Mesenchymal stem cell (in vitro differentiated cells and primary cell): ENCODE results near the gene RINL. TPM values are rescaled to one million over a fixed set of nuclear protein-coding genes. Genes with fewer than 3 reads are reported as not detected.
A peak's percentile ranks its signal among the peaks of the same experiment; 100 is the strongest.

Source experiments
- DNase-seq: peaks from one replicate; pipeline ENCODE4 v3.0.0-alpha.2; 2013
- H2AFZ ChIP-seq: one replicate; pipeline ENCODE4 v1.6.1; 2013; ENCODE audit warnings: low read depth, mild to moderate bottlenecking, control low read depth, inconsistent platforms, low read length, moderate library complexity
- H2AK5ac ChIP-seq: 2 replicates; pipeline ENCODE4 v1.6.1; 2013; ENCODE audit warnings: low read length, moderate library complexity, mild to moderate bottlenecking, inconsistent platforms; ENCODE audit not compliant: severe bottlenecking
- H2BK120ac ChIP-seq: one replicate; pipeline ENCODE4 v1.6.1; 2013; ENCODE audit warnings: low read depth, mild to moderate bottlenecking, inconsistent platforms, low read length, moderate library complexity
- H2BK12ac ChIP-seq, 2 experiments: one replicate each; pipeline ENCODE4 v1.6.1; 2013; ENCODE audit warnings: inconsistent platforms in 2 of 2, low read length in 2 of 2, mild to moderate bottlenecking in 2 of 2, moderate library complexity in 2 of 2, control low read depth in 1 of 2
- H2BK15ac ChIP-seq: one replicate; pipeline ENCODE4 v1.6.1; 2013; ENCODE audit warnings: mild to moderate bottlenecking, low read depth, inconsistent platforms; ENCODE audit not compliant: poor library complexity, severe bottlenecking
- H2BK5ac ChIP-seq: 2 replicates; pipeline ENCODE4 v1.6.1; 2013; ENCODE audit warnings: low read depth, mild to moderate bottlenecking, low read length, control low read depth, inconsistent platforms; ENCODE audit not compliant: poor library complexity, severe bottlenecking
- H3K14ac ChIP-seq, 2 experiments: one replicate each; pipeline ENCODE4 v1.6.1; 2013; ENCODE audit warnings: inconsistent platforms in 2 of 2, low read length in 2 of 2, control low read depth in 1 of 2, mild to moderate bottlenecking in 1 of 2, moderate library complexity in 1 of 2
- H3K18ac ChIP-seq, 2 experiments: one replicate each; pipeline ENCODE4 v1.6.1; 2013; ENCODE audit warnings: inconsistent platforms in 2 of 2, low read length in 2 of 2, control low read depth in 1 of 2, low read depth in 1 of 2, mild to moderate bottlenecking in 1 of 2
- H3K23ac ChIP-seq, 2 experiments: one replicate each; pipeline ENCODE4 v1.6.1; 2013; ENCODE audit warnings: inconsistent platforms in 2 of 2, low read length in 2 of 2, mild to moderate bottlenecking in 2 of 2, moderate library complexity in 2 of 2, control low read depth in 1 of 2
- H3K27ac ChIP-seq: 2 replicates; pipeline ENCODE4 v1.5.1; 2013; ENCODE audit warnings: mild to moderate bottlenecking, moderate library complexity, low read length, control low read depth, inconsistent platforms; ENCODE audit not compliant: poor library complexity, severe bottlenecking
- H3K27me3 ChIP-seq, 2 experiments: 2 replicates each; pipeline versions ENCODE4 v1.6.1 to v1.7.0; 2013; ENCODE audit warnings: low read length in 2 of 2, mild to moderate bottlenecking in 2 of 2, moderate library complexity in 2 of 2, control low read depth in 1 of 2, inconsistent platforms in 1 of 2; ENCODE audit not compliant: control insufficient read depth in 1 of 2, insufficient read depth in 1 of 2
- H3K36me3 ChIP-seq, 2 experiments: 2 replicates each; pipeline versions ENCODE4 v1.6.1 to v1.7.0; 2013; ENCODE audit warnings: low read length in 2 of 2, control low read depth in 1 of 2, inconsistent platforms in 1 of 2, low read depth in 1 of 2, mild to moderate bottlenecking in 1 of 2; ENCODE audit not compliant: insufficient read depth in 2 of 2, control insufficient read depth in 1 of 2
- H3K4ac ChIP-seq, 2 experiments: one replicate each; pipeline ENCODE4 v1.6.1; 2013; ENCODE audit warnings: inconsistent platforms in 2 of 2, low read length in 2 of 2, mild to moderate bottlenecking in 2 of 2, moderate library complexity in 2 of 2, control low read depth in 1 of 2, low read depth in 1 of 2
- H3K4me1 ChIP-seq: 2 replicates; pipeline ENCODE4 v1.6.1; 2013; ENCODE audit warnings: low read depth, low read length, control low read depth; ENCODE audit not compliant: control insufficient read depth, insufficient read depth
- H3K4me2 ChIP-seq: 2 replicates; pipeline ENCODE4 v1.6.1; 2013; ENCODE audit warnings: low read length, mild to moderate bottlenecking, inconsistent platforms; ENCODE audit not compliant: poor library complexity, severe bottlenecking
- H3K4me3 ChIP-seq, 2 experiments: 2 replicates each; pipeline versions ENCODE4 v1.5.1 to v1.7.0; 2013; ENCODE audit warnings: low read length in 2 of 2, mild to moderate bottlenecking in 2 of 2, control low read depth in 1 of 2, low read depth in 1 of 2; ENCODE audit not compliant: insufficient read depth in 1 of 2
- H3K79me1 ChIP-seq: replicated peaks from 2 replicates; pipeline ENCODE4 v1.6.1; 2013; ENCODE audit warnings: mild to moderate bottlenecking, control low read depth, low read length, inconsistent platforms; ENCODE audit not compliant: poor library complexity, severe bottlenecking
- H3K9ac ChIP-seq: 2 replicates; pipeline ENCODE4 v1.7.0; 2013; ENCODE audit warnings: mild to moderate bottlenecking, low read length, moderate library complexity
- H3K9me3 ChIP-seq: 2 replicates; pipeline ENCODE4 v1.7.0; 2013; ENCODE audit warnings: mild to moderate bottlenecking, low read length; ENCODE audit not compliant: control insufficient read depth
- H4K8ac ChIP-seq: one replicate; pipeline ENCODE4 v1.6.1; 2013; ENCODE audit warnings: inconsistent platforms, mild to moderate bottlenecking, low read length, moderate library complexity
- H4K91ac ChIP-seq: one replicate; pipeline ENCODE4 v1.6.1; 2013; ENCODE audit warnings: mild to moderate bottlenecking, low read length, inconsistent platforms
- WGBS: methylation state at CpG from one replicate; pipeline ENCODE4 v1.1.7; 2013; ENCODE audit warnings: mixed read lengths; 5-methylcytosine and 5-hydroxymethylcytosine counted together
- polyA plus RNA-seq, 2 experiments: library from polyadenylated mRNA; stranded (reverse); fragments of 200-250 nt; gene quantifications; one replicate each; pipeline ENCODE4 v1.2.3, GENCODE V29; 2013

RINL gene
- polyA plus RNA-seq (2013, experiment 1 of 2): 1.1 TPM
- polyA plus RNA-seq (2013, experiment 2 of 2): 1.6 TPM

DNA sequence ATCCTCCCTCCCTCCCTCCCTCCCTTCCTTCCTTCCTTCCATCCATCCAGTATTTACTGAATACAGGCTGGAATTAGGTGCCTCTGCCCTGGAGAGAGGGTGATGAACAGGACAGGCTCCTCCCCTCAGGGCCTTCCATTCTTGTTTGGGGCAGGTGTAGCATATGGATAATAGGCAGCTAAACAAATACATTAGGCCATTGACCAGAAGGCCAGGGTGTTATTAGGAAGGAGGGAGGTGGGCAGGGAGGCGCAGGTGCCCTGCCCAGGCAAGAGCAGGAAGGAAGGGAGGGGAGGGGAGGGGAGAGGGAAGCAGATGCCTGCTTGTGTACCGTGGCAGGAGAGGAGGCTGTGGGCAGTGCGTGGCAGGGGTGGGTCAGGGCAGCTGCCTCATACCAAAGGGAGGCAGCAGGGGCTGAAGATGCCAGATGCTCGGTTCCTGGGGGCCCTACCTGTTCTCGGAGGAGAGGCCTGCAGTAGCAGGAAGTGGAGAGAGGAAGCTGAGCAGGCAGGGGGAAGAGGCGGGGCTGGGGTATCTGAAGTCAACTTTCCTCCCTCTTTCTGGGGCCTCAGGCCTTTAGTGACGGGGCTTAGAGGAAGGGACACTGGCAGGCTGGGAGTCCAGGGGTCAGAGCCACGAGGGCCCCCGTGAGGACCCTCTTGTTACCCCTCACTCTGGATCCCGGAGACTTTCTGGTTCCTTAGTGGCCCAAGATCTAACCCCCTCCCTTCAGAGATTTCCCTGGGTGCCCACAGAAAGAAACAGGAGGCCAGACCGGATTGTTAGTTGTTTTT is at the start of gene RINL:
Gene RINL (minus strand): TSS at position 495 of the 794 bp plus-strand sequence. CDS start 1,533 bp downstream, outside the sequence.
- H3K27ac ChIP-seq: no peak within 1 kb of the TSS
- peak within 1 kb of the TSS; percentile 37 for H2BK15ac ChIP-seq
- H2AFZ ChIP-seq: no peak within 1 kb of the TSS
- no peak within 1 kb of the TSS for H3K4me3 ChIP-seq
- H3K4me2 ChIP-seq: no peak within 1 kb of the TSS
- no peak within 1 kb of the TSS for H4K8ac ChIP-seq
- H2BK5ac ChIP-seq: no peak within 1 kb of the TSS
- no peak for DNase-seq
- H2BK12ac ChIP-seq: no peak within 1 kb of the TSS
- H3K4ac ChIP-seq: no peak within 1 kb of the TSS
- WGBS: 69% methylated on average over 9 of the region's 11 CpGs
- H3K14ac ChIP-seq: peak within 1 kb of the TSS in 1 of 2 experiments; percentile 9
- H3K27me3 ChIP-seq: no peaks in the 10 kb centered on the region
- H3K4me1 ChIP-seq: peaks cover 3% of the 10 kb centered on the region
- no peaks in the 10 kb centered on the region for H3K9me3 ChIP-seq
- no peak within 1 kb of the TSS for H3K18ac ChIP-seq
- no peak within 1 kb of the TSS for H2AK5ac ChIP-seq
- H2BK120ac ChIP-seq: no peak within 1 kb of the TSS
- H3K36me3 ChIP-seq: peaks cover 19 to 30% of the 10 kb centered on the region in 2 experiments
- H3K79me1 ChIP-seq: no peaks in the 10 kb centered on the region
- H4K91ac ChIP-seq: no peak within 1 kb of the TSS
- H3K9ac ChIP-seq: no peak within 1 kb of the TSS
- H3K23ac ChIP-seq: no peak within 1 kb of the TSS

- Histone ChIP-seq H3K79me1 (peaks cover 11% of the 10 kb centered on the region), H3K9ac (no peak overlapping the region), H3K27me3 (no peaks in the 10 kb centered on the region), H2BK15ac (no peak overlapping the region), H4K91ac (no peak overlapping the region), H3K4me1 (no peaks in the 10 kb centered on the region), H2AK5ac (no peak overlapping the region), H3K36me3 (peaks cover 35 to 59% of the 10 kb centered on the region in 2 experiments), H4K8ac (no peak overlapping the region), H3K14ac (no peak overlapping the region), H3K27ac (no peak overlapping the region), H2BK12ac (no peak overlapping the region), H3K4me2 (no peak overlapping the region), H3K4ac (no peak overlapping the region), H2BK120ac (no peak overlapping the region), H2BK5ac (no peak overlapping the region), H3K4me3 (no peak overlapping the region), H3K23ac (no peak overlapping the region), H2AFZ (no peak overlapping the region), H3K18ac (no peak overlapping the region), H3K9me3 (no peaks in the 10 kb centered on the region)
- no peak for DNase-seq
- 98% methylated on average over 7 of the region's 7 CpGs for WGBS
Observed at GRCh38 chr19:38924388-38924787, 46.3 kb upstream of the RINL start.

DNA sequence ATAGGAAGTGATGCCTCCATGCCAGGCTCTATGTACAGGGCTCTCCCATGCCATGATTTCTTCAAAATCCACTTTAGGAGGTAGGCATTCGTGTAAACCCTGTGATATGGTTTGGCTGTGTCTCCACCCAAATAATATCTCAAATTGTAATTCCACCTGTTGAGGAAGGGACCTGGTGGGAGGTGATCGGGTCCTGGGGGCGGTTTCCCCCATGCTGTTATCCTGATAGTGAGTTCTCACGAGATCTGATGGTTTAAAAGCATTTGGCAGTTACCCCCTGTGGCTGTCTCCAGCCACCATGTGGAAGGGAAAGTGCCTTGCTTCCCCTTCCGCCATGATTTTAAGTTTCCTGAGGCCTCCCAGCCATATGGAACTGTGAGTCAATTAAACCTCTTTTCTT is 44.4 kb upstream of the RINL start:
- Histone ChIP-seq H3K14ac (no peak overlapping the region), H3K36me3 (peaks cover 35 to 62% of the 10 kb centered on the region in 2 experiments), H3K23ac (no peak overlapping the region), H3K4me3 (no peak overlapping the region), H3K27ac (no peak overlapping the region), H3K9me3 (no peaks in the 10 kb centered on the region), H2BK12ac (no peak overlapping the region), H4K8ac (no peak overlapping the region), H4K91ac (no peak overlapping the region), H2AFZ (no peak overlapping the region), H2AK5ac (no peak overlapping the region), H2BK120ac (no peak overlapping the region), H3K79me1 (peaks cover 5% of the 10 kb centered on the region), H3K4me2 (no peak overlapping the region), H3K27me3 (no peaks in the 10 kb centered on the region), H3K18ac (no peak overlapping the region), H3K4ac (no peak overlapping the region), H2BK15ac (no peak overlapping the region), H3K4me1 (no peaks in the 10 kb centered on the region), H2BK5ac (no peak overlapping the region), H3K9ac (no peak overlapping the region)
- 96% methylated on average over 4 of the region's 5 CpGs for WGBS
- no peak for DNase-seq

- no peak overlapping the region for H2AFZ ChIP-seq
- H3K18ac ChIP-seq: no peak overlapping the region
- no peak for DNase-seq
- H3K4me1 ChIP-seq: no peaks in the 10 kb centered on the region
- no peaks in the 10 kb centered on the region for H3K9me3 ChIP-seq
- H2BK15ac ChIP-seq: no peak overlapping the region
- H2BK120ac ChIP-seq: no peak overlapping the region
- H2BK5ac ChIP-seq: no peak overlapping the region
- H3K27me3 ChIP-seq: no peaks in the 10 kb centered on the region
- no peak overlapping the region for H2AK5ac ChIP-seq
- no peak overlapping the region for H3K4me3 ChIP-seq
- H3K36me3 ChIP-seq: peaks cover 35 to 62% of the 10 kb centered on the region in 2 experiments
- H3K23ac ChIP-seq: no peak overlapping the region
- WGBS: 95% methylated on average over 19 of the region's 20 CpGs
- no peak overlapping the region for H3K4me2 ChIP-seq
- no peak overlapping the region for H4K91ac ChIP-seq
- H4K8ac ChIP-seq: no peak overlapping the region
- no peak overlapping the region for H3K14ac ChIP-seq
- H3K79me1 ChIP-seq: peaks cover 5% of the 10 kb centered on the region
- H3K9ac ChIP-seq: no peak overlapping the region
- H3K27ac ChIP-seq: no peak overlapping the region
- no peak overlapping the region for H3K4ac ChIP-seq
- no peak overlapping the region for H2BK12ac ChIP-seq
Observed at GRCh38 chr19:38921420-38922274, 43.6 kb upstream of the RINL start.
